Spleen (tissue), 7 donors: ENCODE results near the gene TRIM71.

Source experiments
- POLR2A ChIP-seq, 3 donors: fragments of 450-650 bp; IDR thresholded peaks; one replicate each; pipeline ENCODE4 v1.5.1; 2017; ENCODE audit warnings: antibody characterized with exemption in 3 of 3, mild to moderate bottlenecking in 1 of 3
- POLR2AphosphoS5 ChIP-seq, 3 donors: sonication (generic); formaldehyde crosslinking; IDR thresholded peaks; one replicate each; pipeline ENCODE4 v1.5.1; 2017; ENCODE audit warnings: antibody characterized with exemption in 3 of 3
- TF ChIP-seq, protein P1 (sequence below), 11 experiments: fragments of 200-600 bp in 7 of 11; fragments of 450-650 bp in 4 of 11; sonication (generic) in 4 of 11; IDR thresholded peaks in 8 of 11; conservative IDR thresholded peaks in 3 of 11; 1 replicate in 7 of 11; 2 replicates in 4 of 11; pipeline versions ENCODE4 v1.4.0 to v1.8.0; 2016 to 2021; ENCODE audit warnings: antibody characterized with exemption in 11 of 11, inconsistent platforms in 4 of 11, mild to moderate bottlenecking in 1 of 11
- donor health status: DM: no; HTN: no; CAD: no; lungs with moderate emphysema.
- donor health status: DM: no; HTN: no; CAD: no.
- donor health status: DM: no; HTN: no; CAD: no.

DNA sequence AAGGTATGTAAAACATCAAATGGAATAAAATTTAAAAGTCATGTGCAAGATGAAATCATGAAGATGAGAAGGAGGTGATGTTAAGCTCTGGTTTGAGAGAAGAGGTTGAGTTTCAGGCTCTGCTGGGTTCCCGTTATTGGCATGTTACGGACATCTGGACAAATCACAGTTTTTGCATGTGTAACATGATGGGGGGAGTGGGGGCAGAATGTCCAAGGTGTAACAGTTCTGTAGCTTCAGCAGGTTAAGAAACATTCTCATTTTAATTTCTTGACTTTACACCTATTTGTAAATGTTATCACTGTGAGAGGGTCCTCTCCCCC is 17.2 kb downstream of the TRIM71 start:
- TF ChIP-seq, protein P1, sequence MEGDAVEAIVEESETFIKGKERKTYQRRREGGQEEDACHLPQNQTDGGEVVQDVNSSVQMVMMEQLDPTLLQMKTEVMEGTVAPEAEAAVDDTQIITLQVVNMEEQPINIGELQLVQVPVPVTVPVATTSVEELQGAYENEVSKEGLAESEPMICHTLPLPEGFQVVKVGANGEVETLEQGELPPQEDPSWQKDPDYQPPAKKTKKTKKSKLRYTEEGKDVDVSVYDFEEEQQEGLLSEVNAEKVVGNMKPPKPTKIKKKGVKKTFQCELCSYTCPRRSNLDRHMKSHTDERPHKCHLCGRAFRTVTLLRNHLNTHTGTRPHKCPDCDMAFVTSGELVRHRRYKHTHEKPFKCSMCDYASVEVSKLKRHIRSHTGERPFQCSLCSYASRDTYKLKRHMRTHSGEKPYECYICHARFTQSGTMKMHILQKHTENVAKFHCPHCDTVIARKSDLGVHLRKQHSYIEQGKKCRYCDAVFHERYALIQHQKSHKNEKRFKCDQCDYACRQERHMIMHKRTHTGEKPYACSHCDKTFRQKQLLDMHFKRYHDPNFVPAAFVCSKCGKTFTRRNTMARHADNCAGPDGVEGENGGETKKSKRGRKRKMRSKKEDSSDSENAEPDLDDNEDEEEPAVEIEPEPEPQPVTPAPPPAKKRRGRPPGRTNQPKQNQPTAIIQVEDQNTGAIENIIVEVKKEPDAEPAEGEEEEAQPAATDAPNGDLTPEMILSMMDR (IDR thresholded peaks at IDR 0.05 in 8 of 11, conservative IDR thresholded peaks at IDR 0.05 in 3 of 11), result no peak
- TF ChIP-seq POLR2A (IDR thresholded peaks at IDR 0.05) (no peak), POLR2AphosphoS5 (IDR thresholded peaks at IDR 0.05) (no peak)
